ENCODE results near the gene OR4D2. TPM values are rescaled to one million over a fixed set of nuclear protein-coding genes. Genes with fewer than 3 reads are reported as not detected.

Gene OR4D2
- total and polyA plus RNA-seq, 2 of the 13 experiments (the other 11 are each of a cell fraction or from before 2014, with no cell fraction given): not detected

GRCh38 chr17:58120195-58120822, 46.5 kb upstream of the OR4D2 start (continued):
- no peak for TF ChIP-seq ZNF883 (CRISPR knock-in tag; IDR thresholded peaks at IDR 0.05; ENCODE audit: not compliant biosample characterization)
- no peak for TF ChIP-seq ZNF713 (CRISPR knock-in tag; IDR thresholded peaks at IDR 0.05)
- no peak for TF ChIP-seq ZNF33A (CRISPR knock-in tag; IDR thresholded peaks at IDR 0.05; ENCODE audit: borderline replicate concordance)
- 0 out of 2 replicates have a peak, but pooled peaks have one; percentile 53 for TF ChIP-seq ZNF253 (CRISPR knock-in tag; IDR thresholded peaks at IDR 0.05; ENCODE audit: borderline replicate concordance)
- TF ChIP-seq ZNF296 (CRISPR knock-in tag; conservative IDR thresholded peaks at IDR 0.05): no peak
- TF ChIP-seq ZHX1 (CRISPR knock-in tag; IDR thresholded peaks at IDR 0.05; ENCODE audit: low read depth): no peak
- TF ChIP-seq NFIB (CRISPR knock-in tag; IDR thresholded peaks at IDR 0.05; ENCODE audit: borderline replicate concordance): no peak
- TF ChIP-seq DNMT3B (CRISPR knock-in tag; conservative IDR thresholded peaks at IDR 0.05): peak; percentile 98; the same call in 1 of the 2 replicates
- no peak for TF ChIP-seq NFKB2 (CRISPR knock-in tag; IDR thresholded peaks at IDR 0.05; ENCODE audit: borderline replicate concordance)
- no peak for TF ChIP-seq ATF1 (CRISPR knock-in tag; IDR thresholded peaks at IDR 0.05)
- no peak for TF ChIP-seq FOXP4 (CRISPR knock-in tag; IDR thresholded peaks at IDR 0.05)
- no peak for TF ChIP-seq ATF5 (CRISPR knock-in tag; IDR thresholded peaks at IDR 0.05; ENCODE audit: low read depth)
- TF ChIP-seq SETDB1 (CRISPR knock-in tag; IDR thresholded peaks at IDR 0.05; ENCODE audit: borderline replicate concordance): no peak
- TF ChIP-seq ZNF354B (CRISPR knock-in tag; IDR thresholded peaks at IDR 0.05): no peak
- peak; percentile 75; the same call in 1 of the 2 replicates for TF ChIP-seq SIX4 (CRISPR knock-in tag; IDR thresholded peaks at IDR 0.05)
- no peak for TF ChIP-seq PHF8 (CRISPR knock-in tag; IDR thresholded peaks at IDR 0.05)
- no peak for TF ChIP-seq SMAD9 (CRISPR knock-in tag; IDR thresholded peaks at IDR 0.05)
- peak; percentile 95 for TF ChIP-seq SMAD3 (CRISPR knock-in tag; IDR thresholded peaks at IDR 0.05)
- peak; percentile 79 for TF ChIP-seq ZNF792 (CRISPR knock-in tag; IDR thresholded peaks at IDR 0.05)
- no peak for TF ChIP-seq USF2 (IDR thresholded peaks at IDR 0.05; ENCODE audit: low read depth, low read length)
- TF ChIP-seq USF2 (CRISPR knock-in tag; IDR thresholded peaks at IDR 0.05; ENCODE audit: borderline replicate concordance): no peak
- 0 out of 2 replicates have a peak, but pooled peaks have one; percentile 42 for TF ChIP-seq GLI4 (CRISPR knock-in tag; IDR thresholded peaks at IDR 0.05; ENCODE audit: borderline replicate concordance)

Measured in HepG2 (cell line).